Loucy (cell line): ENCODE results near the gene GRID1.

Source experiments
- H2AFZ ChIP-seq: fragments of 200-600 bp; sonication (generic); 2 replicates; pipeline ENCODE4 v1.6.0; 2016; ENCODE audit warnings: antibody characterized with exemption, mild to moderate bottlenecking, low read length, moderate library complexity
- H3F3A ChIP-seq: fragments of 200-600 bp; 2 replicates; pipeline ENCODE4 v1.6.0; 2016; ENCODE audit warnings: antibody characterized with exemption, low read depth, mild to moderate bottlenecking
- H3K27me3 ChIP-seq: fragments of 200-600 bp; sonication (generic); 2 replicates; pipeline ENCODE4 v1.6.1; 2014; ENCODE audit warnings: low read length, mild to moderate bottlenecking; ENCODE audit not compliant: insufficient read depth, poor library complexity, severe bottlenecking
- H3K36me3 ChIP-seq: fragments of 200-600 bp; sonication (generic); 2 replicates; pipeline ENCODE4 v1.6.1; 2016; ENCODE audit warnings: low read length; ENCODE audit not compliant: insufficient read depth
- H3K4me1 ChIP-seq: fragments of 200-600 bp; sonication (generic); 2 replicates; pipeline ENCODE4 v1.5.1; 2014; ENCODE audit warnings: low read length, mild to moderate bottlenecking; ENCODE audit not compliant: insufficient read depth, poor library complexity, severe bottlenecking
- H3K4me2 ChIP-seq: fragments of 200-600 bp; sonication (generic); 2 replicates; pipeline ENCODE4 v1.6.0; 2014; ENCODE audit warnings: antibody characterized with exemption, low read length, low read depth, mild to moderate bottlenecking; ENCODE audit not compliant: poor library complexity, severe bottlenecking
- H3K4me3 ChIP-seq: fragments of 200-600 bp; sonication (generic); 2 replicates; pipeline ENCODE4 v1.5.1; 2014; ENCODE audit warnings: low read length, mild to moderate bottlenecking, mixed read lengths; ENCODE audit not compliant: poor library complexity, severe bottlenecking
- H3K79me2 ChIP-seq: fragments of 200-600 bp; sonication (generic); 2 replicates; pipeline ENCODE4 v1.6.1; 2014; ENCODE audit warnings: low read length; ENCODE audit not compliant: insufficient read depth
- H3K9ac ChIP-seq: fragments of 200-600 bp; sonication (generic); 2 replicates; pipeline ENCODE4 v1.6.0; 2014; ENCODE audit warnings: mild to moderate bottlenecking, low read depth, low read length, moderate library complexity; ENCODE audit not compliant: poor library complexity, severe bottlenecking
- H3K9me2 ChIP-seq: fragments of 200-600 bp; sonication (generic); replicated peaks from 2 replicates; pipeline ENCODE4 v1.6.1; 2016; ENCODE audit warnings: low read depth, low read length, mixed read lengths
- H3K9me3 ChIP-seq: fragments of 200-600 bp; sonication (generic); 2 replicates; pipeline ENCODE4 v1.6.1; 2014; ENCODE audit warnings: mild to moderate bottlenecking, antibody characterized with exemption, low read length, low read depth; ENCODE audit not compliant: insufficient read depth
- H4K20me1 ChIP-seq: fragments of 200-600 bp; sonication (generic); 2 replicates; pipeline ENCODE4 v1.6.0; 2014; ENCODE audit warnings: antibody characterized with exemption, low read length, mild to moderate bottlenecking; ENCODE audit not compliant: insufficient read depth, poor library complexity, severe bottlenecking
- EZH2phosphoT487 ChIP-seq: fragments of 200-600 bp; IDR thresholded peaks from 2 replicates; pipeline ENCODE4 v1.6.1; 2018; ENCODE audit warnings: antibody characterized with exemption, mild to moderate bottlenecking, moderate library complexity, borderline replicate concordance
- TF ChIP-seq, protein P1 (sequence below): fragments of 200-600 bp; sonication (generic); conservative IDR thresholded peaks from 2 replicates; pipeline ENCODE4 v1.5.1; 2014; ENCODE audit warnings: mild to moderate bottlenecking, antibody characterized with exemption, low read length

Gene GRID1

DNA sequence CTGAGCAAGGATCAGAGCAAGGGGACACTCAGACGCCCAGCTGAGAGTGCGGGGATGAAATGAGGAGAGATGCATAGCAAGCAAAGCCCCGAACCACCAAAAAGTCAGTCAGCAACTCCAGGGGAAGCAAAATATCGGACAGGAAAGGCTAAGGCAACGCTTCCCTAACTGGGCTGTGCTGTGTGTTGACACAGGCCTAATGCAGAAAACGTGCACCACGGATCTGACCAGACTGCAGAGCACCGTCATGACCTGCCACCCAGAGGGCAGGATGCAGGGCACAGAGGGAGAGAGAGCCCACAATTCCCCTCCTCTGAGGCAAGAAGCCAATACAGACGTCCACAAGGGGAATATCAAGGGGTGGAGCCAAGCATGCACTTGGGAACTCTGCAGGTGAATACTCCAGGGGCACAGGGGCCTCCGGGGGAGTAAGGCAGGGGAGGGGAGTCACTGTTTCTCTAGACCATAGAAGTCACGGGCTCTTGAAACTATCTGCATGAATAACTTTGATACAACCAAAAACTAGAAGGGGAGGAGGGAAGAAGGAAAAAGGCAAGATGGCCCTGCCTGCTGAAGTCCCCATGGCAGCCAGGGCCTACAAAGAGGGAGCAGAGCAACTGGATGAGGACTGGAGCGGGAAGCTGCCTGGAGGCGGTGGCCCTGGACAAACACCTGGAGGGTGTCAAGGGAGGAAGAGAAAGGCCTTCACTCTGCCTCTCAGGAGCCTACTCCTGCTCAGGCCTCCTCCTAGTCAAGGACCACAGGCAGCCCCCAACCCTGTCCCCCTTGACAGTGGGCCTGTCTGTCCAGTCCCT, 26.2 kb downstream of the GRID1 start:
- Histone ChIP-seq H3K4me1 (no peaks in the 10 kb centered on the region), H4K20me1 (no peaks in the 10 kb centered on the region), H3F3A (no peaks in the 10 kb centered on the region), H3K4me2 (no peak overlapping the region), H3K4me3 (no peak overlapping the region), H3K9me2 (no peaks in the 10 kb centered on the region), H3K9ac (no peak overlapping the region), H3K27me3 (no peaks in the 10 kb centered on the region), H3K79me2 (no peaks in the 10 kb centered on the region), H3K9me3 (no peaks in the 10 kb centered on the region), H3K36me3 (no peaks in the 10 kb centered on the region), H2AFZ (no peak overlapping the region)
- TF ChIP-seq, protein P1, sequence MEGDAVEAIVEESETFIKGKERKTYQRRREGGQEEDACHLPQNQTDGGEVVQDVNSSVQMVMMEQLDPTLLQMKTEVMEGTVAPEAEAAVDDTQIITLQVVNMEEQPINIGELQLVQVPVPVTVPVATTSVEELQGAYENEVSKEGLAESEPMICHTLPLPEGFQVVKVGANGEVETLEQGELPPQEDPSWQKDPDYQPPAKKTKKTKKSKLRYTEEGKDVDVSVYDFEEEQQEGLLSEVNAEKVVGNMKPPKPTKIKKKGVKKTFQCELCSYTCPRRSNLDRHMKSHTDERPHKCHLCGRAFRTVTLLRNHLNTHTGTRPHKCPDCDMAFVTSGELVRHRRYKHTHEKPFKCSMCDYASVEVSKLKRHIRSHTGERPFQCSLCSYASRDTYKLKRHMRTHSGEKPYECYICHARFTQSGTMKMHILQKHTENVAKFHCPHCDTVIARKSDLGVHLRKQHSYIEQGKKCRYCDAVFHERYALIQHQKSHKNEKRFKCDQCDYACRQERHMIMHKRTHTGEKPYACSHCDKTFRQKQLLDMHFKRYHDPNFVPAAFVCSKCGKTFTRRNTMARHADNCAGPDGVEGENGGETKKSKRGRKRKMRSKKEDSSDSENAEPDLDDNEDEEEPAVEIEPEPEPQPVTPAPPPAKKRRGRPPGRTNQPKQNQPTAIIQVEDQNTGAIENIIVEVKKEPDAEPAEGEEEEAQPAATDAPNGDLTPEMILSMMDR = no peak
- TF ChIP-seq EZH2phosphoT487 = no peak

DNA sequence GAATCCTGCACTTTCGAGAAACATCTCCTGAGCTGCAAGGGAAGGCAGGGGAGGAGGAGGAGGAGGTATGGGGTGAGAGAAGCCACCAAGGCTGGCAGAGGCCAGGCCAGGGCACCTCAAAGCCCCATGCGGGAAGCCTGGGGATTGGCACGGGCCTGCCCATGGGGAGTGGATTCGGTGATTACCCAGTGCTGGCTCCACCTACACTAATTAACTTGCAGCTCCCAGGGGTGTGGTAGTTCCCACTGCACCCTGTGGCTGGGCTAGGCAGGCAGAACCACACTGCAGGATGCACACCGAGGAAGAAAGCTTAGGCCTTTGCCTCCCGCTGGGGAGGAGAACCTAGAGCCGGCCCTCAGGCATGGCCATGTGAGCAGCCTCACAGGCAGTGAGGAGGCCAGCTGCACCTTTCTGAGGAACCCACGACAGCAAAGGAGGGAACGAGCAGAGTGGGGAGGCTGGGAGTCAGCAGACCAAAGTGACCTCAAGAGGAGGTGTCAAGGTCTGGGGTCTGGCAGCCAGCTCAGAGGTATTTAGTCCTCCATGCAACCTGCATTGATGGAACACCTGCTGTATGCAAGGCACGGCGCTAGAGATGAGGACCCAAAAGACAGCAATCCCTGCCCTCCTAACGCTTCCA, 27.2 kb downstream of the GRID1 start:
- TF ChIP-seq, protein P1 = no peak
- no peak for TF ChIP-seq EZH2phosphoT487

DNA sequence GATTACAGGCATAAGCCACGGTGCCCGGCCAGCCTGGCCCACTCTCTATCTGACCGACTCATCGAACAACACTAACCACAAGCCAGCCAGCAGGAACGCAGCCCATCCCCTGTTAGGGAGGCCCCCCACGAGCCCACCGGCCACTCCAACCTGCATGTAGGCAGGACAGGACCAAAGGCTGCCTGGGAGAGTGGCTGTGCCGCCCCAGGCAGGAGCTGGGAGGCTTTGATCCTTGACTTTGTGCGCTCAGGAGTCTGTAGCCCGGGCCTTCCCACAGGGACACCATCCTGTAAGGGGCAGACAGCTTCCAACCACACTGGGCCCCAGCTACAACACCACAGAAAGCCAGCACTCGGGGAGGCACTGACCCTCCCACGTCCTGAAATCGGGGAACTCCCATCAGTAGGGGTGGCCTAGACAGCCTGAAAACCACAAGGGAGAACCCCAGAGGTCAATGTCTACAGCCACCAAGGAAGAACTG, 29.4 kb downstream of the GRID1 start:
- H3K9ac ChIP-seq = no peak overlapping the region
- H3K36me3 ChIP-seq = no peaks in the 10 kb centered on the region
- no peaks in the 10 kb centered on the region for H3K9me3 ChIP-seq
- no peaks in the 10 kb centered on the region for H4K20me1 ChIP-seq
- H3F3A ChIP-seq = no peaks in the 10 kb centered on the region
- H3K4me1 ChIP-seq = no peaks in the 10 kb centered on the region
- no peaks in the 10 kb centered on the region for H3K79me2 ChIP-seq
- H2AFZ ChIP-seq = no peak overlapping the region
- no peak overlapping the region for H3K4me3 ChIP-seq
- H3K27me3 ChIP-seq = no peaks in the 10 kb centered on the region
- no peak for TF ChIP-seq EZH2phosphoT487
- TF ChIP-seq, protein P1 = no peak
- no peak overlapping the region for H3K4me2 ChIP-seq
- H3K9me2 ChIP-seq = no peaks in the 10 kb centered on the region

More for the DNA sequence above, 27.2 kb downstream of the GRID1 start:
- no peaks in the 10 kb centered on the region for H3K9me2 ChIP-seq
- H3K27me3 ChIP-seq = no peaks in the 10 kb centered on the region
- no peak overlapping the region for H3K4me3 ChIP-seq
- H3K9ac ChIP-seq = no peak overlapping the region
- H3K36me3 ChIP-seq = no peaks in the 10 kb centered on the region
- H3K4me2 ChIP-seq = no peak overlapping the region
- H3F3A ChIP-seq = no peaks in the 10 kb centered on the region
- H2AFZ ChIP-seq = no peak overlapping the region
- no peaks in the 10 kb centered on the region for H4K20me1 ChIP-seq
- H3K9me3 ChIP-seq = no peaks in the 10 kb centered on the region
- no peaks in the 10 kb centered on the region for H3K4me1 ChIP-seq
- H3K79me2 ChIP-seq = no peaks in the 10 kb centered on the region
